Measurements from ENCODE around the gene EGLN3.

Gene EGLN3

DNA sequence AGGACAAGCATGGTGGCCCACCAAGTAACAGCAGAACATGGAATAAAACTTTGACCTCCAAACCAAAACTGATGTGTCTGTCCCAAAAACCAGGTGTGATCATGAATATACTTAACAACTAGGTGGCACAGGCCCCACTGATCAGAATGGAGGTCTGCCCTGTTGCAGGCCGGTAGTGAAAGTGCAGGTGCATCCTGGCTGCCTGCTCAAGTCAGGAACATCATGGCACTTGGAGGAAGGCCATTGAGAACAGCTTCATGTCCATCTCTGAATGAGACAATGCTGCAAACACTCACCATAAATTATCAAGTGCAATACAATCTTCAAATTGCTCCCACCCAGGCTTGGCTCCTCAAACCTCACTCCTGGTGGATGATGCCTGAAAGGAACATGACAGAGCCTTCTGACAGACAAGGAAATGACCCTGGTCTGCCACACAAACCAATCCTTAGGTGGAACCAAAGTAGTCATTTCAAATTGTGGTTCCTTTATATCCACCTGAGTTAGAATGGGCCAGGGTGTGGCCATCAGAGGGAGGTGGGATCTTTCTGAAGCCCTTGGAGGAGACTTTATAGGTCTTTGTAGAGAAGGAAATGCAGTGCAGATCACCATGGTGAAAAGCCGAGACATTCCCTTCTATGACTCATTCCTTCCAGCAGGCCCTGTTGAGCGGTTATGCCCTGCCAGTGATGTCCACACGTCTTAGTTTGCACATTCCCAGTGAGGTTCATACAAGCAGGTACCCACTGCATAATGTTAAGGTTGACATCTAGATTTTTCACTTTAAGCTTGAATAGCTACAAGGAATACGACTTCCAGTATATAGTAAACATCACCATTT, 36.0 kb downstream of the EGLN3 start:
- DNase-seq (ENCODE audit: low read depth in 2 of 2) = no peak

DNA sequence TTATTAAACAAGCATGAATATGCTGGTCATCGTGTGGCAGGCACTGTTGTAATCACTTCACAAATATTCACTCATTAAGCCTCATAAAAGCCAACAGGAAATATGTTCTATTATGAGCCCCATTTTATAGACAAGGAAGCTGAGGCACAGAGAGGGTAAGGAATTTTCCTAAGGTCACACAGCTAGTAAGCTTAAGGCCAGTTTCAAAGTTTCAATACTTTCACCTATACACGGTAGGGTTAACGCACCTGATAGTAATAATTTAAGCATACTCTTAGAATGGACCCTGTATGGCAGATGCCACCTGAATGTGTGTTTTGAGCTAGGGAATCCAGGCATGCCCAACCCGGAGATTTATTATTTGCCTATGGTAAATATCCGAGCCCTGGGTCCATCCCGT, 39.8 kb downstream of the EGLN3 start:
- DNase-seq (ENCODE audit: low read depth in 2 of 2) = no peak

DNA sequence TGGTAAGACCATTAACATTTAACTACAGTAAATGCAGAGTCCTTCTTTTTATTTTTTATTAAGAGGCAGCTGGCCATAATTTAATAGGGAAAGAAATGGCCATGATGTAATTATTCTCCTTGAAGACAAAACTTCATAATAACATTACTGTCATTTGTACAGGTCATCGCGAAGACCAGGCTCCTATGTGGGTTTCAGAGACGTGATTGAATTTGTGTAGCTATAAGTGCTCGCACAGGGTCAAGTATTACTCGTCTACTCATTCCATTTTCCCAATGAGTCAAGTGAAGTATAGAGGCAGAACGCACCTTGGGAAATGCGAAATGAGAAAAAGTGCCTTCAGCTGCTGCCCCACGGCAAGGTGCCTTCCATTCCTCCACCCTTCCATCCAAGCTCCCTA, 40.4 kb downstream of the EGLN3 start:
- DNase-seq (ENCODE audit: low read depth in 2 of 2) = no peak

DNA sequence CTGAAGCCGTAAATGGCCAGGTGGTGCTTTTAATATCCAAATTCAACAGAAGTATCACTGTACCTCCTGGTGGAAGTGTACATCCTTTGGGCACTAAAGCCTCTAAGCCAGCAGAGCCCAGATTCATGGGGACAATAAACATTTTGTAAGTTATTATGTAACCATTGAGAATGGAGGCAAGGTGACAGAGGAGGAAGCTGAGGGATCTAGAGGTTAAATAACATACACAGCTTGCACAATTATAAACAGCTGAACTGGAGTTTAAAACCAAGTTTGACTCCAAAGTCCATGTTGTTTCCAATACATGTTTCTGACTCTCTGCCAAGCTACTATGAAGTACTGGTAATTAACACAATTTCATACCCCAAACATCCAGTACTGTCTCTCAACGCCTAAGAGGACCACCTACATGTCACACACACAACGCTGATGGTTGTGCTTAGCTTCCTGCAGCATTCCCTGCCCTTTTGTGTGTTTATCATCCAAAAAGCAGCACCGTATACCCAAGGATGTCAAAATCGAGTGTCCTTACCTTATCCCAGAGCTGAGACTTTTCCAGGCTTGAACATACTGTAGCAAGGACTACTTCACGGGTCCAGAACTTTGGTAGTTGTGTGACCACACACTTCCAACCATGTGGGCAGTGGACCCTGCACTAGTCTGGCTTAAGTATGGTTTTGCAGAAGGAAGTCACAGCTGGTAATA, 41.3 kb downstream of the EGLN3 start:
- no peak for DNase-seq (ENCODE audit: low read depth in 2 of 2)

DNA sequence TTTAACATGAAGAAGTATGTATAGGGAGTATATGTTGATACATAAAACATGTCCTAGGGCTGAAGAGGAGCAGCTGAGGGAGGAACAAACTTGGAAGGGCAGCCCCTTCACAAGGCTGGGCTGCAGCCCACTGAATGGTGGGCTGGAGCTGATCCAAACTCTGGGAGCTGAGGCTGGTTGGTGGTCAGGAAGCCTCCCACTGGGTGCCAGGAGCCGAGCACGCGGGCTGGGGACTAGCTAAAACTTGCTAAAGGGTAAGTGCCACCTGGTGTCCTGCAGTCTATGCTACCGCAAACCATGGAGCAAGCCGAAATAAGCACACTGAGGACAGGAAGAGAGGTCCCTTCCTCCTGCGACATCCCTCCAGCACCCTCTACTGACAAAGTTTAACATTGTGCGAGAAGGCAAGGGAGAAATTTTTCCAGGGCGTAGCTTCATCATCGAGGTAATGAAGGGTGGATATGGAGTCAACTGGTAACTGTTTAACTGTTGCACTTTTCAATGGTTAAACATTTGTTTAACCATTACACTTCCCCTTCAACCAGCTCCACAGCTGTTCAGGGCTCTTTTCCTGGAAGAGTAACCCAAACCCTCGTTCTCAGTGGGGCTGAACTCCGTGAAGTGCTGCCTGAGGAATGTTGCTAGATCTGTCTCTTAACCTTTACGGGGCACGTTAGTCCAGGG, 42.2 kb downstream of the EGLN3 start:
- DNase-seq (ENCODE audit: low read depth in 2 of 2) = no peak

DNA sequence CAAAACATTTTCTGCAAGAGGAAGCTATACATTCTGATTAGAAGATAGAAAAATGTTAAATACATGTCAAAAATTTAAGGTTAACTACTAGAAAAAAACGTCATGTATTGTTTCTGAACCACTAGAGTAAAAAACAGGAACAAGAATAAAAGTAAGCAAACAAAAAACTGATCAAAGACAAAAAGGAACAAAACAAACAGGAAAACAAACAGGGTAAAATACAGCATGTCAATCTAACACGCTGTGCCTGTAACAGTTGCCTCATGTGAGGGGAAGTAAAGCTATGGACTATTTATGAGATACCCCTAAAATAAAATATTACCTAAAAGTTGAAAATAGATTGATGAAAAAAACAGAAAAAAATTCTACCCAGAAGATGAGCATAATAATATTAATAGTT, 43.9 kb downstream of the EGLN3 start:
- no peak for DNase-seq (ENCODE audit: low read depth in 2 of 2)

DNA sequence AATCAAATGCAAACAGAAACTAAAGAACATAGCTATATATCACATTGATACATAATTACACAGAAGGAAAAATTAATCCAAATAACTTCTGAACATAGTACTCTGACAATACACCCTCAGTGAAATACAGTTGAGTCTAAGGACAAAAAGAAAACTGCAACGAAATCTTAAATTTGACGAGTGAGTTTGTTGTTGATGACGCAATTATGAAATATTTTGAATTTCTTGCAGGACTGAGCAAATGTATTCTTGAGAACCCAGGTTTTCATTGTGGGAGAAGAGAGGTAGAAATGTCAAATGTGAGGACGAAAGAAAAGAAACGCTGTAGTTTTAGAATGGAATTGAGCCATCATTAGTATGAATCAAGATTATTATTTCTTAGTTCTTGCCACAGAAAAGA, 46.3 kb downstream of the EGLN3 start:
- DNase-seq (ENCODE audit: low read depth in 2 of 2) = no peak

DNA sequence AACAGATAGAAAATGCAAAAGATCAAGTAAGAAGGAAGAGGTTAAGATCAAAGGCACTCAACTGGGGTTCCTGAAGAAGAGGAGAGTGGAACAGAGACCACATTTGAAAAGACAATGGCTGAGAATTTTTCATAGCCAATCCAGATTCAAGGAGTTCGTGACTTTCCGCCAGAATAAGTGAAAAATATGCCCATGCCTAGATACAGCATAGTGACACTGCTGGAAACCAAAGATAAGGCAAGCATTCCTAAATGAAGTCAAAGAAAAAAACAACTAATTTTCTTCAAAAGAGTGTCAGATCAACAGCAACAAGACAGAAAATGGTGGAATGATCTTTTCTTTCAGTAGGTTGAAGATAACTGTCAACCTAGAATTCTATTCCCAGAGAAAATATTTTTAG, 47.5 kb downstream of the EGLN3 start:
- no peak for DNase-seq (ENCODE audit: low read depth in 2 of 2)

DNA sequence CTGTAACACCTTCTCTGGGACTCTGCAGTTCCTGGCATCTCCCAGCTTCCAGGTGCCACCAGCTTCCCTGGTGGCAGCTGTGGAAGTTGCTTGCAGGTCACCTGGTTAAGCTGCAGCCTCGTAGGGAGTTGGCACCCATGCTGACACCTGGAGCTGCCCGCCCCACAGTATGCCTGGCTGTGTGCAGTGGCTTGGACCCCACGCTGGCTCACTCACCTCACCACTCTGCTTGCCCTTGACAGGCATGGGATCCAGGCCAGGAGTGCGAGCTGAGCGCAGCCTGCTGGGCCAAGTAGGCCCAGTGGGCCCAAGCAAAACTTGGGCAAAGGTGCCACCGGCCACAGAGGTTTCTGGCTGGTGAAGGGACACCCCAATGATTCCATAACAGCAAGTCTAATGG, 48.5 kb downstream of the EGLN3 start:
- DNase-seq (ENCODE audit: low read depth in 2 of 2) = no peak

DNA sequence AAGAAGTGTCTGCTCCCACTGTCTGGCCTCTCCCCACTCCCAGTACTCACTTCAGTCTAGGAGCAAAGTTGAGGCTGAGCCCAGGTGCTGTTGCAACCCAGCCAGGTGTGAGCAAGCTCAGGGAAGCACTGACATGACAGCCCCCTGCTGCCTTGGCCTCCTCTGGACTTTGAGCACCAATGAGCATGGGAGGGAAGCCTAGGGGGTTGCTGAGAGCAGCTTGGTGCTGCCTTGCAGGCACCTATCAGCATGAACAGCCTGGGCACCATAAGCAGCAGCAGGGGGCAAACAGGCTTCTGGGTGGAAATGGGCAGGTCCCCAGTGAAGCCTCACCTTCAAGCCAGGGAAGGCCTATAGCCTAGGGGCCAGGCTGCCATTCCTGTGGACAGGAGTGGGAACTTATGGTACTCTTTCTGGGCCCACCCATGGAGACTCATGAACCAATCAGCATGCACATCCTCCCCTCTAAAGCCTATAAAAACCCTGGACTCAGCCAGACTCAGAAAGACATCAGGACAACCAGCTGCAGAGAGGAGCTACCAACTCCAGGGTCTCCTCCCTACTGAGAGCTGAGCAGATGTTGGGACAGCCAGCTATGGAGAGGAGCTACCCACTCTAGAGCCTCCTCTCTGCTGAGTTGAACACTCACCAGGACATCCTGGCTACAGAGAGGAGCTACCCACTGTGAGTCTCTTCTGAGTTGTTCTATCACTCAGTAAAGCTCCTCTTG, 49.3 kb downstream of the EGLN3 start:
- no peak for DNase-seq (ENCODE audit: low read depth in 2 of 2)

DNA sequence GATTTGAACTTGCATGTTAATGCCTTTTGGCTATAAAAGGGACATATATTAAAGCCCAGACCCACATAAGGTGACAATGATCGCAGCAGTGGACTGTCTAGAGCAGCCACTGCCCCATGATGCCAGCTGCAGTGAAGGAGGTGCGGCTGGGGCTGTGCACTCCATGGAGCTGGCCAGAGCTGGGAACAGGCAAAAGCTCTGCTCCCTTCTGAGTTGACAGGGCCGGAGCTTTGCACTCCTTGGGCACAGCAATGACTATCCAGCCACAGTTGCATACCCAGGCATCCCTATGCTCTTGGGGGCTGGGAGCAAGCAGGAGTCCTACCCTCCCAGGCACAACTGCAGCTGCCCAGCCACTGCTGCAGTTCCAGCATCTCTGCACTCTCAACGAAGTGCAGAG, 50.2 kb downstream of the EGLN3 start:
- DNase-seq (ENCODE audit: low read depth in 2 of 2) = no peak

DNA sequence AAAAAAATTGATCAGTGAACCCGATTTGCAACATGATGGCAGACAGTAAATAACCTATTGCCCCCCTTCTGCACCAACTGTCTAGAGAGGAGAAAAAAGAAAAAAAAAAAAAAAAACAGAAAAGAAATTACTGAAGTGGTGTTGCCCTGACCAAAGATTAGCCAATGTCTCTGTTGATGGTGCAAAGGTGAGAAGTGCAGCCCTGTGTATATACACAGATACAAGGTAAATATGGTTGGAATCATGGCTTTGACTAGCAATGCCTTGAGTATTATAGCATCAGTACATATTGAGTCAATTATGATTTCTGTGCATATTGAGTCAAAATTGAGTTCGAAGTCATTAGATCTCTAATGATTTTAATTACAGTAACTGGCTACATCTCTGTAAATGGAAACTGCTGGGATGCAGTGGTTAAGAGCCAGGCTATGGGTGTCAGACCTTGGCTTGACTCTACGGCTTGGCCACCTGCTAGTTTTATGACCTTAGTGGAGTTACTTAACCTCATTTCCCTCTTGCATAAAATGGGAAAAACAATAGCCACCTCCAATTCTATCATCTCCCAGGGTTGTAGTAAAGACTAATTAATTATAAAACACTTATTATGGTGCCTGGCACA, 51.0 kb downstream of the EGLN3 start:
- no peak for DNase-seq (ENCODE audit: low read depth in 2 of 2)

DNA sequence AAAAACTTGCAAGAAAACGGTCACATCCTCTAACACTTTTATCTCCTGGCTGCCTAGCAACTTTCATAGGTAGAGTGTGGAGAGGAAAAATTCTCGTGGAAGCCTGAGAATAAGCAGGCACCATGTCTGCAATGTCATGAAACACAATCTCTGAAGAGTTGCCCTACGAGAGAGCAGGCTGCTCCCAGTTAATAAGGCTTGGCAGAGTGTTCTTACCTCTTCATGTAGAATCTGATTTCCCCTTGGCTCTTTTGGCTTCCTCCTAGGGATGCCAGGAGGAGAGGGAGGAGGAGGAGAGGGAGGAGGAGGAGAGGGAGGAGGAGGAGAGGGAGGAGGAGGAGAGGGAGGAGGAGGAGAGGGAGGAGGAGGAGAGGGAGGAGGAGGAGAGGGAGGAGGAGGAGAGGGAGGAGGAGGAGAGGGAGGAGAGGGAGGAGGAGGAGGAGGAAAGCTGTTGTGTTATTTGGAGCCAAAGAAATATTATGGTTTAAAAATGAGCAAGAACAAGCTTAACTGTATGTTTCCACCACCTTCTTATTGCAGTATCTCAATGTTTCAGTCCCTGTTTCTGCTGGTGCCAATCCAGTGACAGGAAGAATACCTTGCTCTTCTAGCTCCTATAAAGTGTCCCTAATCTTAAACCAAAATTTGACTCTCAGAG, 52.9 kb downstream of the EGLN3 start:
- DNase-seq (ENCODE audit: low read depth in 2 of 2) = no peak

DNA sequence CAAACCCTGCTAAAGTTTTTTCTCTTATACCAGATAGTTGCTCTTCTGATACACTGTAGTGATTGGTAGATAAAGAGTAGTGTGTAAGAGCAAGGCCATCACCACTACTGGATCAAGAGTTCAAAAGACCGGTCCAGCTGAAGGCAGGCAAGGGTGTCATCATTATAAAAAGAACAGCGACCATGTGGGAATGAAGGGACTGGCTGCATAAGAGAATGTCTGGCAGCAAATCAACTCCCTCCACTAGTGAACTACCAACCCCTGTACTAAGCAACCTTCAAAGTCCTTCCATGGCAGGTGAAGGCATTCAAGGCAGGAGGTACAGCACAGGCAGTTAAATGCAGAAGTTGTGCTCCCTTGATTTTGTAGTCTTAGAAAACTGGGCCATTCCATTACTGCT, 53.5 kb downstream of the EGLN3 start:
- DNase-seq (ENCODE audit: low read depth in 2 of 2) = no peak

DNA sequence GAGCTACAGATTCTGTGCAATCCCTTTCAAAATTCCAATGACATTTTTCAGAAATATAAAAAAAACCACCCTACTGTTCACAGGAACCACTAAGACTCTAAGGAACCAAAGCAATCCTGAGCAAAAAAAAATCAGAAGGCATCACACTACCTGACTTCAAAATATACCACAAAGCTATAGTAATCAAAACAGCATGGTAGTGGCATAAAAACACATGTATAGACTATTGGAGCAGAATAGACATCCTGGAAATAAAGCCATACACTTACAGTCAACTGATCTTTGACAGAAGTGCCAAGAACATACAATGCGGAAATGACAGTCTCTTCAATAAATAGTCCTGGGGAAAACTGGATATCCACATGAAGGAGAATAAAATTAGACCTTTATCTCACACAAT, 56.5 kb downstream of the EGLN3 start:
- DNase-seq (ENCODE audit: low read depth in 2 of 2) = no peak

DNA sequence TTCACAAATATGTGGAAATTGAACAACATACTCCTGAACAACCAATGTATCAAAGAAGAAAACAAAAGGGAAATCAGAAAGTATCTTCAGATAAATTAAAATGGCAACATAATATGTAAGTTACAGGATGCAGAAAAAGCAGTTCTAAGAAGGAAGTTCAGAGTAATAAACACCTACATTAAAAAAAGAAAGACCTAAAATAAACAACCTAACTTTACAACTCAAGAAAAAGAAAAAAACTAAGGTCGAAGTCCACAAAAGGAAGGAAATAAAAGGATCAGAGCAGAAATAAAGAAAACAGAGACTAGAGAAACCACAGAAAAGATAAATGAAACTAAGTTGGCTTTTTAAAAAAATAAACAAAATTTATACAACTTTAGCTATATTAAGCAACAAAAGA, 59.2 kb downstream of the EGLN3 start:
- DNase-seq (ENCODE audit: low read depth in 2 of 2) = no peak

DNA sequence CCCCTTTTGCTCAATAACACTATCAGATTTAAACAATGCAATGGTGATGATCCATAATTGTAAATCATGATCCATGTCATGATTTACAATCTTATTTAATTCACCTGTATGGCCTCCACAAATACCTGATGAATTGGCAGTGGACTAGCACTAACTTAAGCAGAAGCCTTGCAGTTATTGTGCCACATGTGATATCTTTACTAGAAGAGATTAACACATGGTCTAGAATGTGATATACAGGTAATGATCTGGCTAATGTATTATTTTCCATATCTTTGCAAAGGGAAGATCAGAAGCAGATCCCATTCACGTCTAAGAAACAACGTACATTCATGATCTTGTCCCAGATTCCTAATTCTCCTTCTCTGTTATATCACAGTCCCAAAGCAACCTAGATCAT, 66.0 kb downstream of the EGLN3 start:
- DNase-seq (ENCODE audit: low read depth in 2 of 2) = no peak

DNA sequence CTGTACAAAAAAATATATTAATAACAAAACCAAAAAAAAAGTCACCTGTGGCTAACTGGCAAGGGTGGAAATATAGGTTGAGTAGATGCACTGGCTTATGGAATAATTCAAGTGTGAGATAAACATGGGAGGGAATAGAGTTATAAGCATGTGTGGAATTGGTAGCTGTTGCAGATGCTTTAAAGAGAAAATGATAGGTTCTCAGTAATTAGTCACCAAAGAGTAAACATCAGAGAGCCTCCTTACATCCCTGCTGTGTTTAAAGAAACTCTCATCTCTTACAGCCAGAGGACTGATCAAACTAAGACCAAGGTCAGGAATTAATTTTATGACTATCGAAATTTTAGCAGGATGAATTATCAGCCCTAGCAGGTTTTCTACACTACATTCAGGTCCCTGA, 70.5 kb downstream of the EGLN3 start:
- no peak for DNase-seq (ENCODE audit: low read depth in 2 of 2)

DNA sequence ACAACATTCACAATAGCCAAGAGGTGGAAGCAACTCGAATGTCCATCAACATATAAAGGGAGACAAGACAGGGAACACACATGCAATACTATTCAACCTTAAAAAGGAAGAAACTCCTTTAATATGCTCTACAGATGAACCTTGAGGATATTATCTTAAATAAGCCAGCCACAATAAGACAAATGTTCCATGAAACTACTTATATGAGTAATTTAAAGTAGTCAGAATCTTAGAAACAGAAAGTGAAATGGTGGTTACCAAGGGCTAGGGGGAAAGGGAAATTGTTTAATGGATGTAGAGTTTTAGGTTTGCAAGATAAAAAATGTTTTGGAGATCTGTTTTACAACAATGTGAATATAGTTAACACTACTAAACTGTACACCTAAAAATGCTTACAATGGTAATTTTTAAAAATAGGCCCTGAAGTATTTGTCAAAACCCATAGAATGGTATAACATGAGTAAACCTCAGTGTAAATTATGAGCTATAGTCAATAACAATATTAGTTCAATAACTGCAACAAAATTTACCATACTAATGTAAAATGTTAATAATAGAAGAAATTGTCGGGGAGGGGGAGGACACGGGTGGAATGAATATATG, 71.1 kb downstream of the EGLN3 start:
- DNase-seq (ENCODE audit: low read depth in 2 of 2) = no peak

DNA sequence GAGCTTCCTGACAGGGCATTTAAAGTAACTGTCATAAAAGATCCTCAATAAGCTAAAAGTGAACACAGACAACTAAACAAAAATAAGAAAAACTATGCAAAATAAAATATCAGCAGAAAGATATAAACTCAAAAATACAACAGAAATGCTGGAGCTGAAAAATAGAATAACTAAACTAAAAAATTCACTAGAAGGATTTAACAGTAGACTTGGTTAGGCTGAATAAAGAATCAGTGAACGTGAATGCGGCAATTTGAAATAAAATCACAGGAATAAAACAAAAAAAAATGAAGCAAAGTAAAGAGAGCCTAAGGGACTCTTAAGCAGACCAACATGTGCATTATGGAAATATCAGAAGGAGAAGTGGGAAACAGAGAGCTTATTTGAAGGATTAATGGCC, 74.6 kb downstream of the EGLN3 start:
- no peak for DNase-seq (ENCODE audit: low read depth in 2 of 2)
